ENCODE results near the gene RCAN3.
A peak's percentile ranks its signal among the peaks of the same experiment; 100 is the strongest.

RCAN3 gene

DNA sequence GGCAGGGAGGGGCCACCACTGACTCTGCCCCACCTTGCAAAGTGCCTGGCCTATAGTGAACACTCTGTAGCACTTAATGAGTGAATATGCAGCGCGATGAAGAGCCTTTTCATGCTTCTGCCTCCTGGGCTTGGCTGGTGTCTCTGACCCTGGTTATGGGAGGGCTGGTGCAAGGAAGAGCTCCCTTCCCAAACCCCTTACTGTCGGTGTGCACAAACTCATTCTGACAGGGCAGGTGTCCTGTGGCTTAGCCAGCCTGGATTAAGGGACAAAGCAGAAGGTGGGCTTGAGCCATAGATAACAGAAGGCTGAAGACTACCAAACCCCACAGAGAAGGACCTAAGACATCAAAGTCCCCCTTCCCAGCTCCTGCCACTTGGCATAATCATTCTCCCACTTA, 51.3 kb downstream of the RCAN3 start:
- no peak for DNase-seq

DNA sequence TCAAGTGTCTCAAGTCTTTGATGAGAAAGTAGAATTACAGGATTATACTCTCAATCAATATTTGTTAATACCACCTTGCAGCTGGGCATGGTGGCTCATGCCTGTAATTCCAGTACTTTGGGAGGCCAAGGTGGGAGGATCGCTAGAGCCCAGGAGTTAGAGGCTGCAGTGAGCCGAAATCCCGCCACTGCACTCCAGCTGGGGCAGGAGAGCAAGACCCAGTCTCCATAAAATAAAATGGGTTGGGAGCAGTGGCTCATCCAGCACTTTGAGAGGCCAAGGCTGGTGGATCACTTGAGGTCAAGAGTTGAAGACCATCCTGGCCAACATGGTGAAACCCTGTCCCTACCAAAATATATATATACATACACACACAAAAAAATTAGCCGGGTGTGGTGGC, 52.1 kb downstream of the RCAN3 start:
- no peak for DNase-seq

DNA sequence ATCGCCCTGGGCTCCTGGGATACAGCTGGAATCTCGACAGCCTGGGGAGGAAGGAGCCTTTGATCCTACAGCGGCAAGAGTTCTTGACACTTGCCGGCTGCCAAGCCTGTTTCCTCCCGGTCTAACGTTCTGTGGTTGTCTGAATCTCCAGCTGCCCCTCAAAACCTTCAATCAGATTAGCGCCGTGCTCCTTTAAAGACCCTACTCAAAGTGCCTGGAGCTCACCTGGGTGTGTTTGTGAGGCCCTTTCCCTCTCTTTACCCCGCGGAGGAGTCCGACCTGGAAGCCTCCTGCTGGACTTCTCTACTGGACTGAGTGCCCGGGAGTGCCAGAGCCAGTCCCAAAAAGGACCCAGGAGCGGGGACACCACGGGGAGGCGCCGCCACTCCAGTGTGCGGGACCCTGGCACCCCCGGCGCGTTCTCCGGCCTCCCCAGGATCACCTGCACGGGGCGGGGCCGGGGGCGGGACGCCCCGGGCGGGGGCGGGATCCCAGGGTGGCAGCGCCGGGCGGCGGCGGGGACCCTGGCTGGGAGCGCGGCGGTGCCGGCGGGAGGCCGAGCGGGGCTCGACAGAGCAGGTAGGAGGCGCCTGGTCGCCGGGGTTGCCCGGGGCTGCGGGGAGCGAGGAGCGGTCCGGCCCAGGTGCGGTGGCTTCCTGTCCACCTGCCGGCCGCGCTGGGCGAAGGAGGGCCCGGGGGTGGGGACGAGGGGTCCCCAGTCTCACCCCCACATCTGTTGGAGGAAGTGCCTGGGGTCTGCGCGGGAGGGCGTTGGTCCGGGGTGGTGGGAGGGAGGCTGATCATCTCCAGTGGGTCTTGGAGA, 53.2 kb downstream of the RCAN3 start, which contains the start of gene NCMAP:
NCMAP (plus strand) TSS at position 497 of the 823 bp plus-strand sequence. CDS start 39,344 bp downstream, outside the sequence.
- DNase-seq = peak; percentile 26

DNA sequence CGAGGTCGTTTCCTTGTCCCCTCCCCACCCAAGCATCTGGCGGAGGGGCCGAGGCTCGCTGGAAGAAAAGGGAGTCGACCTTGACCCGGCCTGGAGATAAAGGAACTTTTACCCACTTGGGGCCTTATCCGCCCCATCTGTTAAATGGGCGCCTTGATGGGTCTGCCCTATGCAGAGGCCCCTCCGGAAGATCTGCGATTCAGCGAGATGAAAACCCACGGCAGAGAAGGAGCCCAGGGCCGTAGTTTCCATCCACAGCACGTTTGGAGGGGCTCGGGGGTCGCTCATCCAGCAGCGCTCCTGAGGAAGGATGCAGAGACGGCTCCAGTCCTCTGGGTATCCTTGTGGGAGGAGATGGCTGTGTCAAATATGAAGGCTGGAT, 53.8 kb downstream of the RCAN3 start:
- no peak for DNase-seq

DNA sequence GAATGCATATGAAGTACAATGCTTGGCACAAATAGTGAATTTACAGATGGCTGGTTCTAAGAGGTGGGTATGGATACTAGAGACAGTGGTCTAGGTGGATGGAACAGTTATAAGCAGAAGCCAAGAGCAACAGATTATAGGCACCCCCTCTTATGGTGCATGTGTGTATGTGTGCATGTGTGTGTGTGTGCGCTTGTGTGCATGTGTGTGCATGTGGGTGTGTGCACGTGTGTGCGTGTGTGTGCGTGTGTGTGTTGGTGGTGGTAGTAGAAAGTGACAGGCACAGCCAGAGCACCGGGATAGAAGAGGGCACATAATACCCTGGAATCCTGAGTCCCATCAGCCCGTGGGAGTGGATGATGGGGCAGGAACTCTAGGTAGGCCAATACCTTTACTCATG, 54.6 kb downstream of the RCAN3 start:
- DNase-seq = no peak

DNA sequence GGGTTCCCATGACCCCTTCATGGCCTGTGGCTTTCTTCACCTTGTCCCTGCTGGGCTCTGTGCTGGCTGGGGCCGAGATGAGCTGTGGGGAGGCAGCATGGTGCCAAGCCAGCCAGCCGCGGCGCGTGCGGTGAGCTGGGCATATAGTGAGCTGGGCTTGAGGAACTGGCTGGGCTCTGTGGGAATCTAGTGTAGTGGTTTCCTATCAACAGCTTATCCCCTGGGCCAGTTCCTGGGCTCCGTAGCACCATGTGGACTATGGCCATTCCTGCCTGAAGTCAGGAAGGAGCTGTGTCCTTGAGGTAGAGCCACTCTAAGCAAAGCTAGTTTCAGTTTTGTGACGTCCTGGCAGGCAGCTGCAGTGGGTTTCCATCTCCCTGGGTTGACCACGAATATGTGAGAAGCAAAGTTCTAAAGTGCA, 55.1 kb downstream of the RCAN3 start:
- DNase-seq = no peak

DNA sequence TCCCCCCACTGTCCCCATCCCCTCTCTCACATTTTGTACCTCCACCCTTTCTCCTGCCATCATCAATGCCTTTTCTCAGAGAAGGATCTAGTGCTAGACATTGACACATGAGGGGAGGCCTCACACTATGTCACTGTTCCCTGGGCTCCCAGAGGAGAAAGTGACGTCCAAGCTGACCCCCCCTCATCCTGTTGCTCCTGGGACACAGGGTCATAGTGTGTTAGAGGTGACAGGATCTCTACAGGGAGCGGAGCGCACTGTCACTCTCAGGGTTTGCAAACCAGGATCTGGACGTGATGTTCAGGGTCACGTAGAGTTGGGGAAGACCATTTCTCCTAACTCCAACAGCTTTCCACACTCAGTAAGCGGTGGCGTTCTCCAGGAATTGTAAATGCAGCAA, 55.8 kb downstream of the RCAN3 start:
- no peak for DNase-seq

DNA sequence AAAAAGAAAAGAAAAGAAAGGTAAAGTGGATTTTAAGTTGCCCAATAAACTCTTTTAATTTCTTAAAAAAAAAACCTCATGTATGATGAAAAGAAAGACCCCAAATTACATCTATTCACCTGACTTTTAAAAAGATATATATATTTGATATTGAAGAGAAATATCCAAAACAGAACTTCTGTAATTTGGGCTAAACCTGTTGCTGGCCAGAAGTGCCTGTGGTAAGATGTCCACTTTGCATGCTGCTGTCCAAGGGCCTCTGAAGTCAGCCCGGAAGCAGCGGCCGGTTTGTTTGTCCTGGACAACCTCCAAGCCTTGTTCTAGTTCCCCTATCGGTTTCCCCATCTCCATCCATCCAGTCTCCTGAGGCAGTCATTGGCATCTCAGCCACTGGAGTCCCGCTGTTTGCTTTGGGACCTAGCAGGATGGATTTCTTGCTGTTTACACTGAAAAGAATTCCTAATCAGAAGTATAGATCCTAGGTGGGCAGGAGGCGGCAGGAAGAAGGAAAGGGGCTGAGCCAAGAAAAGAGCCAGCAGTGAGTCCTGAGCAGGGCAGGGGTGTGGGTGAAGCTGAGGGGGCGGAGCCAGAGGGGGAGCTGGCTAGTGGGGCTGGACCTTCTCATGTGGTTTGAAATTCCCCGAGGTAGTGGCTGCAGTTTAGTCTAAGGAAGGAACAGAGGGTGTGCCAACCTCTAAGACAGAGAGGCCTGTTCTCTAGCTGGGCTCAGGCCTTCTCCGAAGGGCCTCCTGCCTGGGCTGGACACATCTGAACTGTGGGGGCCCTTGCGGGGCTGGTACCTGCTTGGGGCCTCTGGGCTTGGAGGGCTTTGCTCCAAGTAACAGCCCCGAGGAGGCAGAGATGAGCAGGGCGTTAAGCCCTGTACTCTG, 56.5 kb downstream of the RCAN3 start:
- DNase-seq = no peak

DNA sequence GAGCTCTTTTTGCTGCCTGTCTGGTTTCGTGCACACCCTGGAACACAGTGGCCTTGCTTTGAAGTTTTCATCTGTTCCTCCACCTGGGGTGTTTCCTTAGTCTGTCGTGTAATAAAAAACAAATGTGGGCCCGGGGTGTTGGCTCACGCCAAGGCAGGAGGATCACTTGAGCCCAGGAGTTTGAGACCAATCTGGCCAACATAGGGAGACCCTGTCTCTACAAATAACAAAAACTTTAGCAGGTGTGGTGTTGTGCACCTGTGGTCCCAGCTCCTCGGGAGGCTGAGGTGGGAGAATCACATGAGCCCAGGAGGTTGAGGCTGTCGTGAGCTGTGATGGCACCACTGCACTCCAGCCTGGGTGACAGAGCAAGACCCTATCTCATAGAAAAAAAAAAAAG, 57.7 kb downstream of the RCAN3 start:
- DNase-seq = no peak

DNA sequence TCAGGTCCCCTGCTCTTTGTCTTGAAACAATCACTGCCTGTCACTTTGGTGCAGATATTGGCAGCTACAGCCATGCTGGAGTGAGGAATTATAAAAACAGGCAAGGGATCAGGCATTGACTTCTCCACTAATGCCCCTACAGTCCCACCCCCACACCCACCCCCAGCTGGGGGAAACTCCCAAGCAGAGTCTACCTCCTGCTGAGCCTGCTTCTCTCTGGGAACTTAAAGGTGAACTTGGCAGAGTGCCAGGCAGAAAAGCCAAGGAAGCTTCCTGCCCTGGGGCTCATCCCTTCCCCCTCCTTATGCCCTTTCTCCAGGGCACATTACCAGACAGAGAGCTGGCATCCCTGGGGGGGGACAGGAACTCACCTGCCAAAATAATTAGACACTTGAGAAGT, 60.0 kb downstream of the RCAN3 start:
- DNase-seq = no peak

DNA sequence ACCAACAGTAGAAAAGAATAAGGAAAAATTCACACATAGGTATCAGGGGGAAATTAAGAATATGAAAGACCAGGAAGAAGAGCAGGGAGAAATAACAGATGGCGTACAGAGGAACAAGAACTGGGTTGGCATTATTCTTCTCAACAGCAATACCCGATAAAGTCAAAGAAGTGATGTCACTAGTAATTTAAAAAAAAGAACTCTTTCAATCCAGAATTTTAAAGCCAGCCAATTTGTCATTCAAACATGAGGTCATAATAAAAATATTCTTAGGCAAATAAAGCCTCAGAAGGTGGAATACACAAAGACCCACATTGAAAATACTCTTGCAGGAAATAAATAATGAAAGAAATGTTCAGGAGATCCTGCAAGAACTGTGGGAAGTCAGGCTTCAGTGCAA, 62.1 kb downstream of the RCAN3 start:
- no peak for DNase-seq

DNA sequence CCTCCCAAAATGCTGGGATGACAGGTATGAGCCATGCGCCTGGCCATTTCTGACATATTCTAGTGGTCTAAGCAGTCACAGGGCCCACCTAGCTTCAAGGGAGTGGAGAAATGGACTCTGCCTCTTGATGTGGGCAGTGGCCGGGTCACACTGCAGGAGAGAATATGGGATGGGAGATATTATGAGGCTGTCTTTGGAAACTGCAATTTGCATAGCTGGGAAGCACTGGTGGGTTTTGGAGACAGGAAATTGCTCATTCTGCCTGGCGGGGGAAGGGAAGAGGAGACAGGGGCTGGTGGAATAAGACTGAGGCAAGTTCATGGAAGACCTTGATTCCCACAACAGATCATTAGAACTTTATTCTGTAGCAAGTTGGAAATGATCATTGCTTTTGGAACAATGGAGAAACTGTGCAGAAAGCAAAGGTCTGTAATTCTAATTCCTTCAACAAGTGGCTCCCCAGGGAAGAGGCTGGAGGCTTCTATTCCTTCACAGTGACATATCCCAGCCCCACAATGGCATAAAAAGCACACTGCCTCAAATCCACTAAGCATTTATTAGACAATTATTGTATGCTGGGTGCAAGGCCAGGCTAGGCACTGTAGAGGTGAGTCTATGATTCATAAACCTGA, 63.7 kb downstream of the RCAN3 start:
- no peak for DNase-seq

DNA sequence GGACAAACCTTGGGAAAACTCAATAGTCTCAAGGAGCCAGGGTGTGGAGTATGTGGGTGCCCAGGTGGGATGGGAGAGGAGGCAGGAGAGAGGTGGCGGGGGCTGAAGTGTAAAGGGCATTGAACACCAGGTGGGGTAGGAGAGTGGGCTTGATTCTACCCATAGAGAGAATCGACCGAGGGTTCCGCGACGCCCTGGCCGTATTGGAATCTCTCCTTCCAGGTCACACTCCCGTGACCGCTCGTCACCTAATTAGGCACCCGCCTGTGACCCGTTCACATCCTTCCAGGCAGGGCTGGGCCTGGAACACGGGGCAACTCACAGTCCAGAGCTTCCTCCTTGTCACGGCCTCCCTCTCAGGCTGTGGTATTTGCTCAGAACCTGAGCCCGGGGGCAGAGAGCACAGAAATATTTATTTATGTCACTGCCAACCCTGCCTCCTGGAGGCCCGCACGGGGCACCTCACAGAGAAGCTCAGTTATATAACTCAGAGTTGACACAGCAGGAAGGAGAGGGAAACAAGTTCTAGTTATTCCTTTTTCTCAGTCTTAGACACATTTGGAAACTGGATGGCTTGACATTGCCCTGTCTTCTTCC, 65.3 kb downstream of the RCAN3 start:
- no peak for DNase-seq

DNA sequence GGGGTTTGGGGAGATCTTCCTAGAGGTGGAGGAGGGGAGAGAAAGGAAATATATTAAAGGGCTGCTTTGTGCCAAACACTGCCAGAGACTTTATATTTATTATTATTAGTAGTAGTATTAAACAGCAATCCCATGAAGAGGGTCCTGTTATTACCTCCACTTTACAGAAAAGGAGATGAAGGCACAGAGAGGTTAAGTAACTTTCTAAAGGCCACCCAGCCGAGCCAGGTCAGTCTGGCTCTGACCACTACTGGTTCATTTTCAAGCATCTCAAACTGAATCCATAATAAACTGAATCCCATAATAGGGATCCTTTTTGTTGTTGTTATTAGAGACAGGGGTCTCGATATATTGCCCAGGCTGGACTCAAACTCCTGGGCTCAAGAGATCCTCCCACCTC, 65.8 kb downstream of the RCAN3 start:
- no peak for DNase-seq

DNA sequence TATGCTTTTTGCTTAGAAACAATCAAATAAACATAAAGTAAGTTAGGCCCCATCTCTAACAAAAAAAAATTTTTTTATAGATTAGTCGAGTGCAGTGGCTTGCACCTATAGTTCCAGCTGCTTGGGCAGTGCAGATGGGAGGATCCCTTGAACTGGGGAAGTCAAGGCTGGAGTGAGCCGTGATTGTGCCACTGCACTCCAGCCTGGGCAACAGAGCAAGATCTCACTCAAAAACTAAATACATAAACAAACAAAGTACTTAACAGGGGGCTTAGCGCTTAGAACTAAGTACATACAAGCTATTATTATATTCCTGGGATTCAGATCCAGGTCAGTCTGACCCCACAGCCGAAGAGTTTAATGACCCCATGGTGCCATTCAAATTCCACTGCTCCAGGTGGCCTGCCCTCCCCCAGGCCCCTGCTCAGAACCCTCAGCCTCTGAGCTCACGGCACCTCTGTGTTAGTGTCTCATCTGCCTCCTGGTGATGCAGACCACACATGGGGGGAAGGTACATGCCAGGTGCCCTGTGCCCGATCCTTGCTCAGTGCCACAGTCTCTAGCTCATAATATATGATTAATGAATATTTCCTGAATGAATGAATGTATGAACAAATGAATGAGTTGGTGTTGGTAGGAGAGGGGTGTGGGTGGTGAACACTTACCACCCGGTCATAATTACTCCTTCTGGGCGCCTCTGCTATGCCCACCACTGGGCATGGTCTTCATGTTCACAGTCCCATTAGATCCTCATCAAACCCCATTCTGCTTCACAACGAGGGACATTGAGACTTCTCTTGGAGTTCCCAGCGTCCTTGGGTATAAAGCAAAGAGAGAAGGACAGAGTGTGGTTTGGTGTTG, 67.9 kb downstream of the RCAN3 start:
- DNase-seq = no peak

DNA sequence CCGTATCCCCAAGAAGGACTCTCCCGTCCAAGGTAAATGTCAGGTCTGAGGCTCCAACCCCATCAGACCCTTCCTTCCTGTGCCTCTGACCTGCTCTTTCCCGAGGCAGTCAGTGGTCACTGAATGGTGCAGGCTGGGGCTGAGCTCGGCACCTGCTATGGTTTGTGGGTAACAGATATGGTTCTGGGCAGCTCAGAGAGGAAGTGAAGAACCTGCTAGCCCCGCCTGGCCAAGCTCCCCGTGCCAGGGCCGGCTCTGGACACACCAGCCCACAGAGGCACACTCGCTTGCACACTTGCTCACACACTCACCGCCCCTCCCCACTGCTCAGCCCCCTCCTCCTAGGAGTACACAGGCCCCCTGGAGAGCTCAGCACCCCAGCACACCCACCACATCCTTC, 69.7 kb downstream of the RCAN3 start:
- DNase-seq = no peak

DNA sequence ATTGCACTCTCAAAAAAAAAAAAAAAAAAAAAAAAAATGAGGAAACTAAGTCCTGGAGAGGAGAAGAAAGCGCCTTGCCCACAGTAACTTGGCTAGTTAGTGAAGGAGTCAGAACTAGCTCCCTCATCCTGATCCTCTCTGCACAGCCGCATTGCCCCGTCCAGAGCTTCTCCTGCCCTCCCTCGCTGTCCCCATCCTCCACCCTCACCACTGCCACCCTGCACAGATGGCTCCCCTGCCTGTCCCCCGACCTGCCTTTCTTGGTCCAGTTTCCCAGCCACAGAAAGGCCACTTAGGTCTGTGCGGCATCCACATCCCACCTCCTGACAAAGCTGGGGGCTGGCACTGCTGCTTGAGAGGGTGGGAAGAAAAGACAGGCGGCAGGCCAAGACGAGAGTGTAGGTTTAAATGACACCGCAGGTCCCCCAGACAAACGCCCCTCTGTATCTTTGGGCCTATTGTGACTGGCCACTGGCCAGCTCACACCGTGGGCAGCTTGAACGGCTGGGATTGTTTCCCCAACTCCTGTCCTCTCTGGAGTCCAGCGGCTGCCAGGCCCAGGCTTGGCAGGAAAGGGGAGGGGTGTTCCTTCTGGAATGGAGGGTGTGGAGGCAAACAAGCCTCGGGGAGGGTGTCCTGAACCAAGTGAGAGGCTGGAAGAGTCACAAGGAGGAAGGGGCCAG, 73.4 kb downstream of the RCAN3 start:
- no peak for DNase-seq

DNA sequence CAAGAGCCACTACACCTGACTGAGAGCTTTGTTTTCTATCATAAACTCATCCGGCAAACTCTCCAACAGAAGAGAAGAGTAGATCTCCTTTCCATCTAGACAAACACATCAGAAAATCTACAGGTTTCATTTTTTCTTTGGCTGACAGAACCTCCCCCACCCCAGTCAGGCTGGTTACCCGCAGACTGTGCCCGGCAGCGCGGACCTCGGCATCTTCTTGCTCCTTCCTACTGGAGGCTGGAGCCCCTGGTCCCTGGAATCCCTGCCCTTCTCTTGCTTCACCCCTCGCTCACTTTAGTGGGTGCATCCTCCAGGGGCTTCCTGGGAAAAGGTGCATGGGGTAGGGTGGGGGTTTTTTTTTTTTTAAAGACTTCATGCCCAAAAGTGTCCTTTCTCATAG, 76.2 kb downstream of the RCAN3 start:
- DNase-seq = no peak

DNA sequence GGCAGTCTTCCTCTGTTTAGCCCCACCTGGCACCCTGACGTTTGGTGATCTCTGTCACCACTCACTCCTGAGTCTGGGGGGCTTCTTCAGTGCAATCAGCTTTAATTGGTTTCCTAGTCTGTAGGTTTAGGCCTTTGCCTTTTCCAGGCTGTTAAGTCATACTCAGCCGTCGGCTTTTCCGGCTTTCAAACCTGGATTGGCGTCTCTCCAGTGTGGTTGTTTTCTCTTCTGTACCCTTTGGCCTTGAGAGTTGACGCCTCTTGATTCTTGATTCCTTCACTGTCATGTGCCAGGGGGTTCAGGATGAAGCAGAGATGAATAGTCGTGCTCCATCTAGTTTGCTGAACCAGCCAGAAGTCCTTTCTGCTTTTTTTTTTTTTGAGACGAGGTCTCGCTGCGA, 78.1 kb downstream of the RCAN3 start:
- no peak for DNase-seq

DNA sequence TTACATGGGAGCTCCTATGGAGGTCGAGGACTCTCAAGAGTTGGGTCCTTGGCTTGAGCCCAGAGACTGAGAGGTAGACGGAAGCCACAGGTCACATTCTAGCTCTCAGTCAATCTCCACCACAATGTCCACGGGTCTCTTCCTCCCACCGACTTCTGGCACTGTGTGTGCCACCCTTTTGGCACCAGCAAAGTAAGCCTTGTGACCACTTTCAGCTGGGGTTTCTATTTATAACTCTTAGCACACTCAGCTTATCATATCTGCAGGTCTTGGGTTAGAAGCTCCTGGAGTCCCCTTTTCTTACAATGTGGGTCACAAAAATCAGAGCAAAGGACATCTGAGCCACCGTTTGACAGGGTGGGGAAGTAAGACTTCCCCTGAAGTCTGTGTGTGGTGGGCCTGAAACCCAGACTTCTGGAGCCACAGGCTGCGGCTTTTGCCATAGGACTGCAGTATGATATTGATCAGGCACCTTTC, 81.6 kb downstream of the RCAN3 start:
- DNase-seq = no peak

DNA sequence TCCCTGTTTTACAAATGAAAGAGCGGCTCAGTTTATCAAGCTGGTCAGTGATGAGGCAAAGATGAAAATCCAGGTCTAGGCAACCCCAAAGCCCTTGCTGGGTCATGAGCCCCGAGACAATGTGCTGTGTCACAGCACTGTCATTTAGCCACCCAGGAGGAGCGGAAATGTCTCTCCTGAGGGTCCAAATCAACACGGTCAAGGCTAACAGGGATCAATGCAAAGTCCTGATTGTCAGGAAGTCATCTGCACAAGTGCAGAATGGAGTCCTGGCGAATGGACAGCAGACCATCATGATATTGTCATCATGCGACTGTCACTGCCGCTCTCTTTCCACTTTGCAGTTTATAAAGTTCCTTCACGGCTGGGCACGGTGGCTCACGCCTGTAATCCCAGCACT, 83.5 kb downstream of the RCAN3 start:
- no peak for DNase-seq
